ENCODE measurements around the gene TRAF3IP1. TPM values are rescaled to one million over a fixed set of nuclear protein-coding genes. Genes with fewer than 3 reads are reported as not detected.

Gene TRAF3IP1
- 10.0 and 10.8 TPM in 2 replicates for total RNA-seq

GRCh38 chr2:238320246-238320647 is at the start of gene TRAF3IP1:
TRAF3IP1 (plus strand) TSS chr2:238320518; CDS start chr2:238320663, 145 bp downstream.

GRCh38 chr2:238287737-238288649 is 32.3 kb upstream of the TRAF3IP1 start, which contains the start of gene PER2:
PER2 (minus strand) TSS chr2:238288610; CDS start chr2:238277936, 10,674 bp downstream.

GRCh38 chr2:238426568-238427434 is 106.5 kb downstream of the TRAF3IP1 start, which contains the start of gene ASB1:
ASB1 (plus strand) TSS chr2:238426927; CDS start chr2:238427071, 144 bp downstream.

Other genes starting within 250 kb of the TRAF3IP1 start
- gene ESPNL, start 220.2 kb upstream of the TRAF3IP1 start, total RNA-seq, result 4.5 and 9.2 TPM in 2 replicates
- gene KLHL30, start 181.8 kb upstream of the TRAF3IP1 start, total RNA-seq, result 0.62 TPM in 1 of 2 replicates, not detected in the other
- 2.1 and 3.1 TPM in 2 replicates for gene ERFE, start 161.5 kb upstream of the TRAF3IP1 start, total RNA-seq
- 22.8 and 26.9 TPM in 2 replicates for gene ILKAP, start 116.8 kb upstream of the TRAF3IP1 start, total RNA-seq
- gene HES6, start 80.5 kb upstream of the TRAF3IP1 start, total RNA-seq, result 2.1 and 5.5 TPM in 2 replicates
- gene PER2, start 31.9 kb upstream of the TRAF3IP1 start, total RNA-seq, result 7.2 and 7.4 TPM in 2 replicates
- gene ASB1, start 106.4 kb downstream of the TRAF3IP1 start, total RNA-seq, result 35.6 and 47.7 TPM in 2 replicates